ENCODE data around the gene NCBP1.

- TF ChIP-seq RARB (CRISPR knock-in tag; IDR thresholded peaks at IDR 0.05): no peak
- no peak for TF ChIP-seq BACH2 (CRISPR knock-in tag; IDR thresholded peaks at IDR 0.05; ENCODE audit: borderline replicate concordance)
- no peak for TF ChIP-seq ZFP30 (CRISPR knock-in tag; IDR thresholded peaks at IDR 0.05)
- no peak for TF ChIP-seq ZFP3 (CRISPR knock-in tag; IDR thresholded peaks at IDR 0.05)
- TF ChIP-seq, protein P1, sequence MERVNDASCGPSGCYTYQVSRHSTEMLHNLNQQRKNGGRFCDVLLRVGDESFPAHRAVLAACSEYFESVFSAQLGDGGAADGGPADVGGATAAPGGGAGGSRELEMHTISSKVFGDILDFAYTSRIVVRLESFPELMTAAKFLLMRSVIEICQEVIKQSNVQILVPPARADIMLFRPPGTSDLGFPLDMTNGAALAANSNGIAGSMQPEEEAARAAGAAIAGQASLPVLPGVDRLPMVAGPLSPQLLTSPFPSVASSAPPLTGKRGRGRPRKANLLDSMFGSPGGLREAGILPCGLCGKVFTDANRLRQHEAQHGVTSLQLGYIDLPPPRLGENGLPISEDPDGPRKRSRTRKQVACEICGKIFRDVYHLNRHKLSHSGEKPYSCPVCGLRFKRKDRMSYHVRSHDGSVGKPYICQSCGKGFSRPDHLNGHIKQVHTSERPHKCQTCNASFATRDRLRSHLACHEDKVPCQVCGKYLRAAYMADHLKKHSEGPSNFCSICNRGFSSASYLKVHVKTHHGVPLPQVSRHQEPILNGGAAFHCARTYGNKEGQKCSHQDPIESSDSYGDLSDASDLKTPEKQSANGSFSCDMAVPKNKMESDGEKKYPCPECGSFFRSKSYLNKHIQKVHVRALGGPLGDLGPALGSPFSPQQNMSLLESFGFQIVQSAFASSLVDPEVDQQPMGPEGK (CRISPR knock-in tag; IDR thresholded peaks at IDR 0.05; ENCODE audit: borderline replicate concordance): no peak
- TF ChIP-seq POU6F1 (CRISPR knock-in tag; IDR thresholded peaks at IDR 0.05; ENCODE audit: borderline replicate concordance, low read depth): no peak
Measured at GRCh38 chr9:97659771-97660170, 26.1 kb downstream of the NCBP1 start.
